ENCODE data around the gene BARD1.
"Not testable (repeated sequence)": the region's sequence is repeated elsewhere in the genome, so short reads cannot be mapped to it uniquely, and the experiment has no call there.

Gene BARD1

DNA sequence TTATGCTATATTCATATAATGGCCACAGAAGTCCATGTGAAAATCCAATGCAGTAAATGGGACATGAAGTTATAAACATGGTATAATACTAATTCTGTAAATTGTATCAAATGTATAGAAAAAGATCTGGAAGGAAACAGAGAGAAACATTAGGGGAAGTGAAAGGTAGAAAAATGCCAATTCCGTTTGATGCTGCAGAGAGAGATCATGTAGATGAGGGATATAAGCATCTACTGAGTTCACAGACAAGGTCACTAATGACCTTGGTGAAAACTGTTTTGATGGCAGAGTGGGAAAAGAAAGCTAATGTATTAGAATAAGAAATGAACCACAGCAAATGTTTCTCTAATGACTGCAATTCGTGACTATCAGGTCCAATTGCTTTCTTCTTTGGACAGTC, 56.0 kb downstream of the BARD1 start:
- no peak for DNase-seq

DNA sequence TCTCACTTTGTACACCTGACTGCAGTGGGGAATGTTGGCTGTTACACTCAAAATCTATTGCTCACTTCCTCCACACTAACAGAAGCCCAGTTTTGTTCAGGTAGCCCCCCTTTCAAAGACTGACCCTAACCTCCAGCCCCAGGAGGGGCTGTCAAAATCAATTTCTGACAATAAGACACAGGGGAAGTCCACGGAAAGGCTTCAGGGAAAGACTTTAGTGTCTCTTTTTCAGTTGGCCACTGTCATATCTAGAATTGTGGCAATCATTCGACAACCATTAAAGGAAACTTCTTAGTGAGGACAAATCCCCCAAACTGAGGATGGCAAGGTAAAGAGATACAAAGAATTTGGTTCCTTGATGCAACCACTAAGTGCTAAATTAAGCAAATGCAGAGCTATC, 59.0 kb downstream of the BARD1 start:
- no peak for DNase-seq

DNA sequence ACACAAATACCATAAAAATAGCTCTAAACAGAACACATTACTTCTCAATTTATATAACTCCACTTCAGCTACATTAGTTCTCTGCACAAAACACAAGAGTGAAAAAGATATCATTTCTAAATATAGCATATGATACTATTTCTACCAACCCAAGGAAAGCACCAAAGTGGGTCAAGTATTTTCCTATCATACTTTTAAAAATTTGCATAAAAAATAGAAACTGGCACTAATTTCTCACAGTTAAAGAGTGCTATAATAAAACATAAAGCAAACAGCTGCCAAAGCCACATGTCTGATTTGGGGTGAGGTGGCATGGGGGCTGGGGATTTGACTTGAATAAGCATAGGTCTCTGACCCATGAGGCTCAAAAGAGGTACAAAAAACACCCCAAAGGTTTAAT, 61.5 kb downstream of the BARD1 start:
- no peak for DNase-seq

DNA sequence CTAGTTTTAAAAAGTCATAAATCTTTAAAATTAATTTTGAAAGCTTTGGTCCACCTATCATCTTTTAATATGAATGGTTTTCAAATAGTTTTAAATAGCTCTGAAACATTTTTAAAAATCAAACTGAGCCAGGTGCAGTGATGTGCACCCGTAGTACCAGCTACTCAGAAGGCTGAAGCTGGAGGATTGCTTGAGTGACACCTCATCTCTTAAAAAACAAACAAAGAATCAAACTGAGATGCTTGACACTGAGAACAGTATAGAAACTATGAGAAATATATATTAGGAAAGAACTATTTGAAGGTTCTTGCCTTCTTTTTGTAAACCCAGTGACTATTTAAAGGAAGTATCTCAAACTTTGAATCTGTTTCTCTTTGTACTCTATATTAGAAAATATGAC, 67.4 kb downstream of the BARD1 start:
- no peak for DNase-seq

DNA sequence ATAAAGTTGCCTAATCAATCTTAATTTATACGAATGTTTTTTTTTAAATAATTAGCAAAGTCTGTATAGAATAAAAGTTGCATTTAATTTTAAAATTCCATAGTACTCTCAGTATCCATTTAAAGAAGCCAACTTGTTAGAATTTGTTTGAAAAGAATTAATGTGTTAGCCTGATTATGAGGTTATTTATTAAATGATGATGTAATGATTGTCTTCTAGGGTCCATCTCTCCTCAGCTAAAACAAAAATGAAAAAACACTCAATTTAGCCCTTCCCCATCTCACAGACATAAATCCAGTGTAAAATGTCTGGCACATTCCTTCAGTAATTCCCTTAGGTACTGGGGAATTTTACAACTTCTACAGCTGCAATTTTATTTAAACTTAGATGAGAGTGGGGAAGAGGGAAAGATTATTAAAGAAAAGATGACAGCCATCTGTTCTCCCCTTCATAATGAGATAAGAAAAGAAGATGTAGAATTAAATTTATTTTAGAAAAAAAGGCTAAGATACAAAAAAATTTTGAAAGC, 68.6 kb downstream of the BARD1 start:
- no peak for DNase-seq

DNA sequence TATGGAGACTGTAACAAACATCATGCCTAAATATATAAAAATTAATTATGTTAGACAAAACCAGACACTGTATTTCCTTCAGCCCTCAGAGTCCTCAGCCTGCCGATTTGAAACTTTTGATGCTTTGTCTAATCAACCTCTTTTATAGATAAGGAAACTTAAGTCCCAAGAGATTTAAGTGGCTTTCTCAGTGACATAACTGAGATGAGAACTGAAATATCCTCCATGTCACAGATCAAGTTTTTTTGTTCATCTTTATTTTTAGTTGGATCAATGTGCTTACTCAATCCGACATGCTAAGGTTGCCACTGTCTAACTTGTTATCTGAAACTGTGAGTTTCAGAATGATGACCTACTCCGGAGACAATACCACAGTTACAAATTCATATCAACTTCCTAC, 72.3 kb downstream of the BARD1 start:
- no peak for DNase-seq

DNA sequence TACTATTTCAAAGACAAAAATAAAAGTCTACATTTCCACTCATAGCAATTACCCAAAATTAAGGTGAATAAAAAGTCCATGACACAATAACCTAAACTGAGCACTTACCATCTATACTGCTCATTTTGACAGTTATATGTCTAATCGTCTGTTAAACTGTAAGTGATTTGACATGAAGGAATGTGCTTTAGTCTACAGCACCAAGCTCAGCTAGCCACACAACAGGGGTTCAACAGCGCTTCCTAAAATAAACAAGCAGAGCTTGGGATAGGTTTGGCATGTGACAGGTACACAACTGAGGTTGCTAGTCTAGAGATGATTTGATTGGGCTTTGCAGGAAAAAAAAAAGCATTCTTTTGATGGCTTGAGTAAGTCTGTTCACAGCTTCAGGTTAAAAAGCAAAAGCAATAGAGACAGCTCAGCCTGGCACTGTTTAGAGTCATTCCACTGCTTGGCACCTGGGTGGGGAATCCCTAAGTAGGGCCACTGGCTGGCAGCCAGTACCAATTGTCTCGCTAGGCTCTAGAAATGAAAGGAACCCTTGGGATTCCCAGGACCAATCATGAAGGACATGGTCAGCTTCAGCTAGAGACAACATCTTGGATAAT, 78.6 kb downstream of the BARD1 start:
- no peak for DNase-seq

DNA sequence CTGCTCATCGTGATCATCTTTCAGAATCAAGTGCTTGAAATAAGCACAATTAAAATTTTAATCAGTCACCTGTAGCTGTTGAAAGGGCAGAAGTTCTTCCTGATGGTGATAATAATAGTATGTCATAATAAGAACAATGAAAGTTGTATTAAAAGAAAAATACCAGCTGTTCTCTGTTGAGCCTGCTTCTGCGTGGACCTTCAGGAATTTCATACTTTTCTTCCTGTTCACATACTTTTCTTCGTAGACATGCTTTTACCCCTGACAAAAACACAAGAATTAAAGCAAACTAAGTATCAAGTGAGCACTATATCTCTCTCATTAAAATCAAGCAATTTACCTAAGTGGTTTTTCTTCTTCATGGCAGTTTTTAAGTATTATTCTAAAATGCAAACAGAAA, 79.2 kb downstream of the BARD1 start:
- DNase-seq = no peak

DNA sequence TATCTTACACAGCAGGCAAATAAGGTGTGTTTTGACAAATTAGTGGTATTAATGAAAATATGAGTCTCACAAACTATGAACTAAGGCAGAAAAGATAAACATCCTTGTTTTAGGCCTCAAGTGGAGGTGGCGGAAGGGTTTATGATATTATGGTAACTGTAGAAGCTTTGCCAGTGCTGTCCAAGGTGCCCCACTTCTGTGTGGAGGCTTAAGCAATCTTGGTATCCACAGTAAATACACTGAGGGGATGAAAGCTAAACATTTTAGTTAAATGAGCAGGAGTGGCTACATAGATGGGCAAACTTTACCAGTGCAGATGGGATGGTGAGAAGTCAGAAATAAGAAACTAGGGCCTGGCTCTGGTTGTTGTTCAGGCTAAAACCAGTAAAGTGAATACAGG, 84.7 kb downstream of the BARD1 start:
- DNase-seq = no peak

DNA sequence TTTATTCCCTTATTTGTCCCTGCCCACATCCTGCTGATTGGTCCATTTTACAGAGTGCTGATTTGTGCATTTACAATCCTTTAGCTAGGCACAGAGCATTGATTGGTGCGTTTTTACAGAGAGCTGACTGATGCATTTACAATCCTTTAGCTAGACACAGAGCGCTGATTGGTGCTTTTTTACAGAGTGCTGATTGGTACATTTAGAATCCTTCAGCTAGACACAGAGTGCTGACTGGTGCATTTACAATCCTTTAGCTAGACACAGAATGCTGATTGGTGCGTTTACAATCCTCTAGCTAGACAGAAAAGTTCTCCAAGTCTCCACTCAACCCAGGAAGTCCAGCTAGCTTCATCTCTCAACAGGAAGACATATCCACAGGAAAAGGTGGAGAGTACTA, 91.6 kb downstream of the BARD1 start:
- DNase-seq = not testable (repeated sequence)

DNA sequence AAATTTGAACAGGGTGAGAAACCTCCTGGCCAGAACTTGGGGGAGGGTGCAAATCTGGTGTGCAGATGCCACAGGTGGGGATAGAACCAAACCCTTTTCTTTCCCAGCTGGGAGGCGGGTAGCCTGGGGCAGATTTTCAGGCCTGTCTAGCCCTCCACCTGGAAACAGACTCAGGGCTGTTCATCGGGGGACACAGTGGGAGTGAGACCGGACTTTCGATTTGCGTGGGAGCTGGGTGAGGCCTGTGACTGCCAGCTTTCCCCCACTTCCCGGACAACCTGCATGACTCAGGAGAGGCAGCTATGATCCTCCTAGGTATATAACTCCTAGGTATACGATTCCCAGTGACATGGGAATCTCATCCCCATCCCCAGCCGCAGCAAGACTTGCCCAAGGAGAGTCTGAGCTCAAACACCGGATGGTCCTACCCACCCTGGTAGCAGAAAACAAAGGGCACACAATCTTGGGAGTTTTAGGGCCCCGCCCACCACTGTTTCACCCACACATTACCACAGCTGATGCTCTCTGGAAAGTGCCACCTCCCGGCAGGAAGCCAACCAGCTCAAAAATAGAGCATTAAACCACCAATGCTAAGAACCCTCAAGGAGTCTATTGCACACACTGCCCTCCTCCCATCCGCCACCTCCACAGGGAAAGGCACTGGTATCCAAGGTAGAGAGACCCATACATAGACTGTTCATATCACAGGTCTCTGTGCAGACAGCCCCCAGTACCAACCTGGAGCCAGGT, 92.5 kb downstream of the BARD1 start:
- no peak for DNase-seq

DNA sequence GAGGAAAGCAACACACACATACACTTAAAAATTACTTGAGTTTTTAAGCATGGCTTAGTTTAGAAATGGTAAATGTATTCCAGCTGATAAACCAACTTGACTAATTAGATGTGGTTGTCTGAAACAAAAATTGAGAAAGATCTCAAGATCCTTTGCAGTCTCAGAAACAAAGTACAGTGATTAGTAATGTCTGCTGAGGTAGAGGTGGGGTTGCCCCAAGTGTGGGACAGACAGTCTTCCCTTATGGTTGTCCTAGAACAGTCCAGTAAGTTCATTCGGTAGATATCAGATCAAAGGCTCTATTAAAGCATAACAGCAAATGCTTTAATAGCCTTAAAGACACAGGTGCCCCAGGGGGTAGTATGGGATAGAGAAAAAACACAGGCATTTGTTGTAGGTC, 94.5 kb downstream of the BARD1 start:
- no peak for DNase-seq

DNA sequence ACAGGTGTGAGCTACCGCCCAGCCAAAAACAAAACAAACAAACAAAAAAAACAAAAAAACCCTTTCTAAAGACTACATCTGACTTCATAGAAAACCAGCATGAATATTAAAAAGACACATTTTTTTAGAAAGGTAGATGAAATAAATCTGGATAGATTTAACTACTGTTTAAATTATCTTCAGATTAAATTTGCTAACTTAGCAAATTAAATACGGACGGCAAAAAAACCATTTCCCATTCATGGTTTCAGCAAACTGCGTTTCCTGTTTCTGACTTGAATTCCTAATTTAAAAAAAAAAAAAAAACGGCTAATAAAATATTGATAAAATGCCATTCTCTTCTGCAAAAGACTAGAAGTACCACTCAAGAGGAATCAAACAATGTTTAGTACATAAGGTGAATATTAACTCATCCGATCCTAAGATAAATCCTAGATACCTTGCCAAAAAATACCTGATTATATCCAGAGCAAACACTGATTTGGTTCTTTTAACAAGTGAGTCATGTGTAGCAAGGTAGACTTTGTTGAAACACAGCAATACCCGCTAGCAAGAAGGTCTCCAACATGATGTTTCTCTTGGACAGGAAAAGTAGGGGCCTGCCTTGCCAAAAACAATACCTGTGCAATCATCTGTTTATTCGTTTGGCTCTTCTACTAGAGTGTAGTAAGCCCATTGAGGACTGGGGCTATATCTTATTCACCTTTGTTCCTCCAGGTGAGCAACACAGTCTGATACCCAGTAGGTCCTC, 96.2 kb downstream of the BARD1 start:
- DNase-seq = no peak

DNA sequence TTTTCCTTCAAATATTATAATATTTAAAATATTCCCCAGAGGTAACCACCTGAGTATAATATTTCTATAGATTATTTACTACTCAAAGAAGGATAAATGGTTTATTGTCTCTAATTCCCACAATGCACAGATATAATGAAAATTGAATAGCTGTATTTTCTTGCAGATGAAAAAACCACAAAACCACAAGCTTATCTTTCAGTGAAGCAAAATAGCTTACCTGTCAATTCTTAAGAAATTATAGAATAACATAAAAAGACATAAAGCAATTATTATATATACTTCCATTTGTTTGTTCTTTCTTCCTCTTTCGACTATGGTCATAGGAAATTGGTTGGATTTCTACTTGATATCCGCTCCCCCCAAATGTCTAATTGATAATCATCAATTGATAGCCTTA, 98.8 kb downstream of the BARD1 start:
- no peak for DNase-seq

DNA sequence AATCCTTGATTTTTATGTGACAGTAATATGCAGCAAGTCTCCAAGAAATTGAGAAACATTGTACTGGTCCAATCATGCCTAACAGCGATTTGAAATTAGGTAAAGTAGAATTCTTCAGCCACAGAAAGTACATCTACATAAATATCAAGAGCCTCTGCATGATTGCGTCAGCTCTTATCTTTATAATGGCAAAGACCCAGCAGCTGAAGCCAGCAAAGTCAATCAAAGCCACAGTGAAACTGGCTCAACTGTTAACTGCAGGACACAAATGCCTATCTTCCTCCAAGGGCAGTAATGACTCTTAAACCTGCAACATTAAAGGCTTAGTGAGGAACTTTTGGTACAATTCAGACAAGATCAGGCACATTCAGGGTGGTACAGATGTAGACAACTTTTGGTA, 102.5 kb downstream of the BARD1 start:
- DNase-seq = no peak

DNA sequence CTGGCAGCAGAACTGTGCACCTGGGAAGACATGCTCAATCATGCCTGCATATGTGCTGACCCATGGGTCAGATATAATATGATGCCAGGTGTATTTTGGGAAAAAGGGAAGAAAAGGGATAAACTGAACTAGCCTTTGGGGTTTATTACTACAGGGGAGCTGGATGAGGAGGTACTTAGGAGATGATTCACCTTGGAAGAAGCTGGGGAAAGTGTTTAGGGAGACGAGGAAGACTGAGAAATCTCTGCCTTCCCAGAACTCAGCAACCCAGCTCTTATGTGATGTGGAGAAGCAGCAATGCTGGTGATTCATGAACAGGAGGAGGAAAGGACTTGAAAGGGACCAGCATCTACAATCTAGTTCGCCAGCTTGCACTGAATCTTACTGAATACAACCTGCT, 110.2 kb downstream of the BARD1 start:
- DNase-seq = no peak

DNA sequence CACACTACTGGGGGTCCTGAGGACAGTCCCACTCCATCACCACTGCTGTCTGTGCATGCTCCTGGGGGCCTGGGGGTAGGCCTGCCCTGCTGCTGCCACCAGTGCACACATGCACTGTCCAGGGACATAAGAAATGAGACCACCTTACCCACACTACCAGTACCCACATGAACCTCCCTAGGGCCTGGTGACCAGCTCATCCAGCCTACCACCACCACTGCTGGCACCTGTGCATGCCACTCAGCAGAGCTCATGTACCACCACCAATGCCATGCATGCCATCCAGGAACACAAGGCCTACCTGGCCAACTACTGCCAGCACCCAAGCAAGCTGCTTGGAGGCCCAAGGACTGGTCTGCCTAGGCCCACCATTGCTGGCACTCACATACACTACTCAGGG, 112.8 kb downstream of the BARD1 start:
- no peak for DNase-seq

DNA sequence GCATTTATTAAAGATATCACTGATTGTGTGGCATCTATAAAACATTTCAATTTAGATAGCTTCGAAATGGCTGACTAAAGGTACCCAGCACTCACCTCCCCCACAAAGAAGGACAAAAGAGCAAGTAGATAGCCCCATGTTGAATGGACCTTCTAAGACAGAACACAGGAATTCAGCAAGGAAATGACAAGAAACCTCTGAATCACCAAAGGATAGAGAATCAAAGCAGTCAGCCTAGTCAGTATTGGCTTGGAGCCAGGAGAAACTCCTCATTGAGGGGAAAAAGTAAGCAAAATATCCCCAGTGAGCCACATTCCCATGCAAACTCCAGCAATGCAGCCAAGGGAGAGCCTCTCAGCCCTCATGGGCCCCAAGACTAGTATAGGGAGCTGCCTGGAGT, 113.7 kb downstream of the BARD1 start:
- no peak for DNase-seq

DNA sequence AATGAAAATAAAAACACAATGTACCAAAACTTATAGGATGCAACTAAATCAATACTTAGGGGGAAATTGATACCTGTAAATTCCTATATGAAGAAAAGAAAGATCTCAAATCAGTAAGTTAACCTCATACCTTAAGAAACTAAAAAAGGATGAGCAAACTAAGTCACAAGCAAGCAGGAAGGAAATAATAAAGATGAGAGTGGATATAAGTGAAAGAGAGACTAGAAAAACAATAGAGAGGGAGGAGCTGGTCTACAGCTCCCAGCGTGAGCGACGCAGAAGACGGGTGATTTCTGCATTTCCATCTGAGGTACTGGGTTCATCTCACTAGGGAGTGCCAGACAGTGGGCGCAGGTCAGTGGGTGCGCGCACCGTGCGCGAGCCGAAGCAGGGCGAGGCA, 125.9 kb downstream of the BARD1 start:
- DNase-seq = peak in 1 of 2 experiments; percentile 21

DNA sequence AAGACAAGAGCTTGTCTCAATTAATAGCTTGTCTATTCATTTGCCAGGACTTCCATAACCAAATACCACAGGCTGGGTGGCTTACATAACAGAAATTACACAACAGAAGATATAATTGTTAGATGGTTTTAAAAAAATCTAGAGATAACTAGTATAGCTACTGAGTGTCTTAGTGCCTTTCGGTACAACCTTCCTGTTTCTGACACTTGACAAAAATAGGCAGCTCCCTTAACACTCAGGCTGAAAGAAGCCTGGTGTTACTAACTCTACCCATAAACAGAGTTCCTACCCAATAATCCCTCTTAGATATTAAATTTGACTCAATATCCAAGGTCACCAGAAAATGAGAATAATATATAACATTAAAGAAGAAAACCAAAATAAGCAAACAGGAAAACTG, 129.7 kb downstream of the BARD1 start:
- DNase-seq = no peak

DNA sequence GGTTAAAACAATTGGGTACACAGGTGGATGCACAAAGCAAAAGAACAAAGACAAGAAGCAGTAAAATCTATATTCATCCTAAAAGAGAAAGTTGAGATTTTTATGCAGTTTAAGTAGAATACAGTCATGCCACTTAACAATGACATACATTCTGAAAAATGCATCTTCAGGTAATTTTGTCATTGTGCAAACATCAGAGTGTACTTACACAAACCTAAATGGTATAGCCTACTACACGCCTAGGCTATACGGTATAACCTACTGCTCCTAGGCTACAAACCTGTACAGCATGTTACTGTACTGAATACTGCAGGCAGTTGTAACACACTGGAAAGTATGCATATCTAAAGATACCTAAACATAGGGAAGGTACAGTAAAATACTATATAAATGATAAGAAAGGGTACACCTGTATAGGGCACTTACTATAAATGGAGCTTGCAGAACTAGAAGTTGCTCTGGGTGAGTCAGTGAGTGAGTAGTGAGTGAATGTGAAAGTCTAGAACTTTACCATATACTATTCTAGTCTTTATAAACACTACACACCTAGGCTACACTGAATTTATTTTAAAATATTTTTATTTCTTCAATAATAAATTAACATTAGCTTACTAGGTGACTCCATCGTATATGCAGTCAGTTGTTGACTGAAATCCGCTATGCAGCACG, 132.9 kb downstream of the BARD1 start:
- no peak for DNase-seq

Data from NCI-H526 (cell line).